DMS153 treated with DMSO at 0.1 percent for 48 hours (cell line): Measurements from ENCODE around the gene ASAH2.
A peak's percentile ranks its signal among the peaks of the same experiment; 100 is the strongest.
"Not testable (repeated sequence)": the region's sequence is repeated elsewhere in the genome, so short reads cannot be mapped to it uniquely, and the experiment has no call there.

ENCODE experiments used
- DNase-seq: peaks from one replicate; lab custom pipeline; 2025; ENCODE audit not compliant: unreplicated experiment; lab: John Stamatoyannopoulos, UW

ASAH2 gene

GRCh38 chr10:50260791-50261281, 9.5 kb upstream of the ASAH2 start:
- no peak for DNase-seq

DNA sequence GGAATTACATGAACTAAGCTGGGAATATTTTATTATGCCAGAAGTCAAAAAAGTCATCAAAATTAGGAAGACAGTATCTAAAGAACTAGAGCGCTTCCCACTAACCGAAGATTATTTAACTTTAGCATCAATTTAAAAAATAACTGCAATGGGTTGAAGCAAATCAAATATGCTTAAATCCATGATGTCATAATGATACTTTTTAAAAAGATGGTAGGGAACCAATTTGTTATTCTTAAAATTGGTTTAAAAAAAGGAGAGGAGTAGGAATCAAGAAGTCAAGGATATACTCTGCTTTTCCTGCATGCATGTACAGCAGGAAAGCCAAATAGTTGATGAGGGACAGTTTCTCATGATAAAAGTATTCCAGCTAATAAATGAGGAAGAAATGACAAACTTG, 3.2 kb upstream of the ASAH2 start:
- DNase-seq, result no peak

- no peak for DNase-seq
These were observed 1.0 kb downstream of the ASAH2 start for GRCh38 chr10:50250096-50250854.

DNA sequence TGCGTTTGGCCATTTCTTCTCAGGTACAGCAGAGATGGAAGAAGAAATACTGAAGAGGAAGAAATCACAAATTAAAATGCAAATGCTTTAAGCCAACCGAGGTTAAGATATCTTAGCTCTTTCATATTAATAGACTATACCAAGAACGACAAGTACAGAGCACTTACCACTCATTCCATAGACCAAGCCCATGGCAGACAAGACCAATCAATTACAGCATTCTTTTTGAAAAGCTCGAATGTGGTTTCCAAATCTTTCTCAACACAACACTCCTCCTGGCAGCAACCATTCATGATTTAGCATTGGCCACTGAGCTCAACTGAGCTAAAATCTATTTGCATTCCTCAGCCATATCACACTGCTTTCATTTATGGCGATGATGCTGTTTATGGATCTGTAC, 2.7 kb downstream of the ASAH2 start:
- DNase-seq, result no peak

DNA sequence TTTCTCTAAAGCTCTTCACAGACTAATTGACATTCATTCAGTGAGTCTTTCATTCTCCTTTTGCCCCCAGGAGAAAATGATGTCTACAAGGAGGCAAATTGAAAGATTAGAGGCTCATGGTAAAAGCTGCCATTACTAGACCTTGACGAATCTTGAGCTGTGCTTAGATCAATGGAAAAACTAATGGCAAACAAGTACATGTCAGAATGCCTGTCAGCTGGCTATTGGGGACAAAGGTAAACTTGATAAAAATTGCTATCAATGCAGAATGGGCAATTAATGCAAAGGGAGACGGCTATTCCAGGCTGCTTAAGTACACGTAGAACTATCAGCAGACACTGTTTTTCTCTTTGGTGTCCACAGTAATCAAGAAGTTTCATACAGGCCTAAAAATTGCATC, 3.3 kb downstream of the ASAH2 start:
- no peak for DNase-seq

GRCh38 chr10:50244201-50244600, 7.1 kb downstream of the ASAH2 start:
- DNase-seq, result no peak

DNA sequence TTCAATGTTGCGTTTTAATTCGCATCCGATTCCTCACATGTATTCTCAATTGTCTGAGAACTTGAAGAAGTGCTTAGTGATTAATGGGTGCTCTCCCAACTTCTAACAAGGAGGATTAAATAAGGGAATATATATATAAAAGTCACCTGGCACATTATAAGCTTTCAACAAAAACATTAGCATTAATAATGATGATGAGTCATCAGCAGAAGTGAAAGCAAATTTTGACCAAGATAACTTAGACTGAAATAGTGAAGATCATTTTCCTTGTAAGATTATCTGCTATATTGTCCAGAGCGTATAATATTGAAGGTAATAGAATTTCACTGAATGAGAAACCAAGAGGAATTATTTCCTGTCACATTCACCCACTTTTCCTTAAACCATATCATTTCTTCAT, 8.5 kb downstream of the ASAH2 start:
- no peak for DNase-seq

GRCh38 chr10:50241478-50241877, 9.8 kb downstream of the ASAH2 start:
- not testable (repeated sequence) for DNase-seq

GRCh38 chr10:50234486-50234885, 16.8 kb downstream of the ASAH2 start:
- DNase-seq, result peak; percentile 59

- DNase-seq, result no peak
These were observed 19.1 kb downstream of the ASAH2 start for GRCh38 chr10:50232261-50232639.

- no peak for DNase-seq
These were observed 19.6 kb downstream of the ASAH2 start for GRCh38 chr10:50231515-50232260.

GRCh38 chr10:50229460-50229859, 21.9 kb downstream of the ASAH2 start:
- DNase-seq, result no peak

- no peak for DNase-seq
These were observed 22.6 kb downstream of the ASAH2 start for GRCh38 chr10:50228672-50229071.

DNA sequence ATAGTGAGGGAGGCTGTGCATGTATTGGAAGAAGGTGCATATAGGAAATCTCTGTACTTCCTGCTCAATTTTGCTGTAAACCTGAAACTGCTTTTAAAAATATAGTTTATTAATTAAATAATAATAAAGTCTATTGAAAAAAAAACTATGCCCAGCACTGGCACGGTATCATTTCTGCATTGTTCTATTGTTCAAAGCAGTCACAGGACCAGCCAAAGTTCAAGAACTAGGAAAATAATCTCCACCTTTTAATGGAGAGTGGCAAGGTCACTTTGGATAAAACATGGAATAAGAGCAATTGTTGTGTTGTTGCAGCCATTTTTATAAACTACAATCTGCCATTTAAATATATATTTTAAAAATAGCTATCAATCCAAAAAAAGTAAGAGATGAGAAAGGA, 24.7 kb downstream of the ASAH2 start:
- DNase-seq, result no peak

DNA sequence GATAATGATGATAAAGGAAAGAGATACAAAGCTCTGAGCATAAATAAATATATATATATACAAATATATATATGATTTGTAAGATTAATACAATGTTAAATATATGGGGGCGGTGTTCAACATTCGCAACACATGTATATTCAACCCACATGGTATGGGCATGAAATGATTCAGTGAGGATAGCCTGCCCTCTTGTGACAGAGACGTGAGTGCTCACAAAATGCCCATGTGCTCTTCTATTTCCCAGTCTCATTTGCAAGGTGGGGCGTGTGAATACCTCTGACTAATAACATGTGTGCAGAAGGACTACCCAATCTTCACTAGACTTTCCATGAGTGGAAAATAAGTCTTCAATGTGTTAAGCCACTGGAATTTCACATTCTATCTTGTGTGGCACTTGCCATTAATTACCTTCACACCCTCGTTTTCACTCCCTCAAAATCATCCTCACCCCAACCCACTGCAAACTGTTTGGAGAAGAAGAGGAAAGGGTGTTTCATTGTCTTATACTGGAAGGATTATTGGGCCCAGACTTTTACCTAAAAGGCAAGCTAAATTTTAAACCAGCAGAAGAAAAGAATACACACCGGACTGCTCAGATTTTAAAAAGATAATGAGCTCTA, 26.9 kb downstream of the ASAH2 start:
- peak; percentile 71 for DNase-seq

DNA sequence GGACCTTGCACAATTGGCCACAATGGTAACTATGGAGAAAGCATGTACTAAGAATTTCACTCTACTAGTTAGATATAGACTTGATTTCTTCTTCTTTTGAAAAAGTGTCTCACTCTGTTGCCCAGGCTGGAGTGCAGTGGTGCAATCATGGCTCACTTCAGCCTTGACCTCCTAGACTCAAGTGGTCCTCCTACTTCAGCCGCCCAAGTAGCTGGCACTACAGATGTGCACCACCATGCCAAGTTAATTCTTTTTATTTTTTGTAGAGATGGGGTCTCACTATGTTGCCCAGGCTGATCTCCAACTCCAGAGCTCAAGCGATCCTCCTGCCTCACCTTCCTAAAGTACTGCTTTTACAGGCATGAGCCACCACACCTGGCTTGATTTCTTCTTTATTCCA, 29.1 kb downstream of the ASAH2 start:
- no peak for DNase-seq

- DNase-seq, result no peak
These were observed 29.8 kb downstream of the ASAH2 start for GRCh38 chr10:50221470-50221869.

GRCh38 chr10:50219646-50220045, 31.7 kb downstream of the ASAH2 start:
- no peak for DNase-seq

- DNase-seq, result no peak
These were observed 32.1 kb downstream of the ASAH2 start for GRCh38 chr10:50219200-50219599.

- peak; percentile 97 for DNase-seq
These were observed 34.4 kb downstream of the ASAH2 start for GRCh38 chr10:50216894-50217293.

DNA sequence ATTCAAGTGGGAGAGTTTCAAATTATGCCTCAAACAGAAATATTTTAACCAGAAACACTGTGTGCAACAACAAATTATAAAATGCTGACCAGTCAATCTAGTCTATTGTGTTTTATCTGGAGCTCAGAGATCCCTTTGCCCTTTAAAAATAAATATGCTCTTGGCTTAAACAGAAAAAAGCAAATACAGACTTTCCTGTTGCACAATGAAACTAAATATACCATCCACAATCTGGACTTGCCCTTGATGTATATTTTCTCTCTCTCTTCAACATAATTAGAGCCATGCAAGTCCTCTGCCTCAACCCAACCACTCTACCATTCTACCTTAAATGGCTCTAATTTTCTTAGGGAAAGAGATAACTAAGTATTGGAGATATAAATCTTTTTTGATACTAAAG, 34.9 kb downstream of the ASAH2 start:
- no peak for DNase-seq

- no peak for DNase-seq
These were observed 39.6 kb downstream of the ASAH2 start for GRCh38 chr10:50211670-50212069.
